ENCODE results near the gene TMEM126B.

Gene TMEM126B

DNA sequence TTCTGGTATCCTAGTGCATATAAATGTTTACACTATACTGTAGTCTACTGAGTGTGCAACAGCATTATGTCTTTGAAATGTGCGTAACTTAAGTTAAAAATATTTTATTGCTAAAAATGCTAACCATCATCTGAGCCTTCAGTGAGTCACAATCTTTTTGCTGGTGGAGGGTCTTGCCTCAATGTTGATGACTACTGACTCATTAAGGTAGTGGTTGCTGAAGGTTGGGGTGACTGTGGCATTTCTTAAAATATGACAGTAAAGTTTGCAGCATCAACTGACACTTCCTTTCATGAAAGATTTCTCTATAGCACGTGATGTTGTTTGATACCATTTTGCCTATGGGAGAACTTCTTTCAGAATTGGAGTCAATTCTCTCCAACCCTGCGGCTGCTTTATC lies 45.0 kb downstream of the TMEM126B start:
- no peaks in the 10 kb centered on the region for H3K36me3 ChIP-seq (ENCODE audit: control insufficient read depth in 5 of 5, insufficient read depth in 5 of 5, low read length in 5 of 5)
- H3K9me3 ChIP-seq (ENCODE audit: control insufficient read depth in 5 of 5, low read length in 5 of 5), result no peaks in the 10 kb centered on the region
- no peaks in the 10 kb centered on the region for H3K27me3 ChIP-seq (ENCODE audit: control insufficient read depth in 5 of 5, insufficient read depth in 4 of 5, low read length in 5 of 5)
- H3K9ac ChIP-seq (ENCODE audit: low read length in 5 of 5), result no peak overlapping the region
- H3K4me3 ChIP-seq (ENCODE audit: low read depth in 1 of 5, low read length in 5 of 5), result no peak overlapping the region
- no peaks in the 10 kb centered on the region for H3K4me1 ChIP-seq (ENCODE audit: control insufficient read depth in 5 of 5, insufficient read depth in 5 of 5, low read length in 5 of 5)
- no peak overlapping the region for H3K27ac ChIP-seq (ENCODE audit: low read depth, low read length)

DNA sequence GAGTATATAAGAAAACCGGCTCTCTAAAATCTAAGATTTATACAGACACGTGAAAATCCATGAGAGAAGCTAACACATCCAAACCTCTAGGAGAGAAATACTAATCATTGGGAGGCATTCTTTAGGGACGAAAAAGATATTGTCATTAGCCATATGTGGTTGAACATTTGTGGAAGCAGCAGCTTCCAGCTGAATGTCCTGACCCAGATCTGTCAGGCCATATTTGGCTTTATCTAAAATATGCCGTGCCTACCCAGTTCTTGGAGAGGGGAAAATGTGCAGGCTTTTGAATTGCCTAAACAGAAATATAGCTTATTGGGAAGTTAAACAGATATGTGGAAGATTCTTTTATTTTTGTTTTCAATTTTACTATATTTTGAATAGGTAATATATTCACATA lies 51.2 kb downstream of the TMEM126B start:
- Histone ChIP-seq H3K36me3 (ENCODE audit: control insufficient read depth in 5 of 5, insufficient read depth in 5 of 5, low read length in 5 of 5) (no peaks in the 10 kb centered on the region), H3K27me3 (ENCODE audit: control insufficient read depth in 5 of 5, insufficient read depth in 4 of 5, low read length in 5 of 5) (no peaks in the 10 kb centered on the region), H3K4me3 (ENCODE audit: low read depth in 1 of 5, low read length in 5 of 5) (no peak overlapping the region), H3K9me3 (ENCODE audit: control insufficient read depth in 5 of 5, low read length in 5 of 5) (no peaks in the 10 kb centered on the region), H3K27ac (ENCODE audit: low read depth, low read length) (no peak overlapping the region), H3K9ac (ENCODE audit: low read length in 5 of 5) (no peak overlapping the region), H3K4me1 (ENCODE audit: control insufficient read depth in 5 of 5, insufficient read depth in 5 of 5, low read length in 5 of 5) (peaks cover 0 to 11% (median 9%) of the 10 kb centered on the region in 5 donors)

GRCh38 chr11:85680897-85681296 lies 52.5 kb downstream of the TMEM126B start:
- Histone ChIP-seq H3K36me3 (ENCODE audit: control insufficient read depth in 5 of 5, insufficient read depth in 5 of 5, low read length in 5 of 5) (no peaks in the 10 kb centered on the region), H3K4me3 (ENCODE audit: low read depth in 1 of 5, low read length in 5 of 5) (no peak overlapping the region), H3K27me3 (ENCODE audit: control insufficient read depth in 5 of 5, insufficient read depth in 4 of 5, low read length in 5 of 5) (no peaks in the 10 kb centered on the region), H3K4me1 (ENCODE audit: control insufficient read depth in 5 of 5, insufficient read depth in 5 of 5, low read length in 5 of 5) (peaks cover 0 to 23% (median 20%) of the 10 kb centered on the region in 5 donors), H3K9ac (ENCODE audit: low read length in 5 of 5) (no peak overlapping the region), H3K9me3 (ENCODE audit: control insufficient read depth in 5 of 5, low read length in 5 of 5) (no peaks in the 10 kb centered on the region), H3K27ac (ENCODE audit: low read depth, low read length) (no peak overlapping the region)

GRCh38 chr11:85682330-85683305 lies 54.2 kb downstream of the TMEM126B start:
- H3K27ac ChIP-seq (ENCODE audit: low read depth, low read length), result no peak overlapping the region

DNA sequence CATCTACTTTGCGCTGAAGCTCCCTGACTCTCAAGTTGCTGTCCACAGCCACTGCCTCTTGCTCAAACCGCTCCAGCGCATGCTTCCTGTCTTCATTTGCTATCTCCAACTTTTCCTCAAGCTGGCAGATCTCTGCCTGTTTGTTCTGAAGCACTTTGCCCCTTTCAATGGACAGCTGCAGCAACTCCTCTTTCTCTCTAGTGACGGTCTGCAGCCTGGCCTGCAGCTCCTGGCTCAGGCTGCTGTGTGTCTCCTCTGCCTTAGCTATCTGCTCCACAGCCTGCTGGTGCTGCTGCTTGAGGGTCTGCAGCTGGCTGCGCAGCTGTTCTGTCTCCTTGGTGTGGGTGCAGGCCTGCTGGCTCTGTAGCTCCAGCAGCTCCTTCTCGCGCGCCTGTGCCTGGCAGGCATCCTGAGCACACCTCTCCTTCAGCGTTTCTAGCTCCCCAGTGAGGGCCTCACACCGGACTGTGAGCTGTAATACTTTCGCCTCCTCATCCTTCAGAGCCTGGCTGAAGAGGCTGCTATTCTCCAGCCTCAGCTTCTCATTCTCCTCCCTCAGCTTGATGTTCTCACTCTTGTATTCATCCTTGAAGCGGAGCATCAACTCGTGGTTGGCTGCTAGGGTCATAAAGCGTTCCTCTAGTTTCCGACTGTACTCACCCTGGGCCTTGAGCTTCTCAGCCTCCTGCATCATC lies 56.9 kb downstream of the TMEM126B start:
- Histone ChIP-seq H3K9ac (ENCODE audit: low read length in 5 of 5) (peak overlapping the region in 2 of 5 donors; percentile 14 to 61), H3K4me1 (ENCODE audit: control insufficient read depth in 5 of 5, insufficient read depth in 5 of 5, low read length in 5 of 5) (peaks cover 0 to 27% (median 25%) of the 10 kb centered on the region in 5 donors), H3K27ac (ENCODE audit: low read depth, low read length) (peak overlapping the region; percentile 27), H3K4me3 (ENCODE audit: low read depth in 1 of 5, low read length in 5 of 5) (peak overlapping the region; percentile 55 to 79 (median 62)), H3K9me3 (ENCODE audit: control insufficient read depth in 5 of 5, low read length in 5 of 5) (no peaks in the 10 kb centered on the region), H3K27me3 (ENCODE audit: control insufficient read depth in 5 of 5, insufficient read depth in 4 of 5, low read length in 5 of 5) (no peaks in the 10 kb centered on the region), H3K36me3 (ENCODE audit: control insufficient read depth in 5 of 5, insufficient read depth in 5 of 5, low read length in 5 of 5) (no peaks in the 10 kb centered on the region)

More at GRCh38 chr11:85682330-85683305, 54.2 kb downstream of the TMEM126B start:
- peaks cover 0 to 27% (median 25%) of the 10 kb centered on the region in 5 donors for H3K4me1 ChIP-seq (ENCODE audit: control insufficient read depth in 5 of 5, insufficient read depth in 5 of 5, low read length in 5 of 5)
- peak overlapping the region in 4 of 5 donors; percentile 36 to 78 (median 70) for H3K9ac ChIP-seq (ENCODE audit: low read length in 5 of 5)
- peak overlapping the region; percentile 61 to 81 (median 73) for H3K4me3 ChIP-seq (ENCODE audit: low read depth in 1 of 5, low read length in 5 of 5)
- H3K36me3 ChIP-seq (ENCODE audit: control insufficient read depth in 5 of 5, insufficient read depth in 5 of 5, low read length in 5 of 5), result no peaks in the 10 kb centered on the region
- no peaks in the 10 kb centered on the region for H3K9me3 ChIP-seq (ENCODE audit: control insufficient read depth in 5 of 5, low read length in 5 of 5)
- H3K27me3 ChIP-seq (ENCODE audit: control insufficient read depth in 5 of 5, insufficient read depth in 4 of 5, low read length in 5 of 5), result no peaks in the 10 kb centered on the region

DNA sequence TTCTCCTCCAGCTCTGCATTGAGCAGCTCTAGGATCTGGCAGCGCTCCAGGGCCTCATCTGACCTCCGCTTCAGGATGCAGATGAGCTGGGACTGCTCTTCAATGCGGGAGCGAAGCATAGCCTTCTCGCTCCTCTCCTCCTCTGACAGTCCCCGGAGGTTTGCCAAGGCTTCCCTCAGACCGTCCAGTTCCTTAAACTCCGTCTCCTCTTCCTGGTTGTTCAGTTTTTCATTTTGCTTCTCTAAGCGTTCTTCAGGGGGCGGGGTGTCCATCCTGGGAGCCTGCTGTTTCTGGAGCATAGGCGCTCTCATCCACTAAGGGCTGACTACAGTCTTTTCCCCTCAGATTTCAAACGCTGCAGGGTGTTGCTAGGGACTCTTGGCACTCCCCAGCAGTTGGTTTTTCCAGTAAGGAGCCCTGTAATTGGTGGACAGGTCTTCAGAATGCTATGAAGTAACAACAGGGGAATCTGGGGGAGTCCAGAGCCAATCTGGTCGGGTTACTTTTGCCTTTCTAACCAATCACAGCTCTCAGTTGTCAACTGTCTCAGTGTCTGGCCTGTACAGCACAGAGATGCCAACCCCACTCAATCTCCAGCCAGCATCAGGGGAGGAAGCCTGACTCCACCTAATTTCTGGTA lies 57.5 kb downstream of the TMEM126B start, which contains the start of gene CCDC89:
Gene CCDC89, minus strand, starts transcription at position 376 of the 640 bp plus-strand sequence. Its CDS starts 65 bp downstream, at position 311.
- peak within 1 kb of the TSS; percentile 27 for H3K27ac ChIP-seq (ENCODE audit: low read depth, low read length)
- H3K4me1 ChIP-seq (ENCODE audit: control insufficient read depth in 5 of 5, insufficient read depth in 5 of 5, low read length in 5 of 5), result peaks cover 0 to 27% (median 25%) of the 10 kb centered on the region in 5 donors
- H3K36me3 ChIP-seq (ENCODE audit: control insufficient read depth in 5 of 5, insufficient read depth in 5 of 5, low read length in 5 of 5), result no peaks in the 10 kb centered on the region
- peak within 1 kb of the TSS; percentile 55 to 79 (median 62) for H3K4me3 ChIP-seq (ENCODE audit: low read depth in 1 of 5, low read length in 5 of 5)
- no peaks in the 10 kb centered on the region for H3K9me3 ChIP-seq (ENCODE audit: control insufficient read depth in 5 of 5, low read length in 5 of 5)
- peak within 1 kb of the TSS in 2 of 5 donors; percentile 14 to 61 for H3K9ac ChIP-seq (ENCODE audit: low read length in 5 of 5)
- H3K27me3 ChIP-seq (ENCODE audit: control insufficient read depth in 5 of 5, insufficient read depth in 4 of 5, low read length in 5 of 5), result no peaks in the 10 kb centered on the region
